Measurements from ENCODE around the gene NAGPA.

DNA sequence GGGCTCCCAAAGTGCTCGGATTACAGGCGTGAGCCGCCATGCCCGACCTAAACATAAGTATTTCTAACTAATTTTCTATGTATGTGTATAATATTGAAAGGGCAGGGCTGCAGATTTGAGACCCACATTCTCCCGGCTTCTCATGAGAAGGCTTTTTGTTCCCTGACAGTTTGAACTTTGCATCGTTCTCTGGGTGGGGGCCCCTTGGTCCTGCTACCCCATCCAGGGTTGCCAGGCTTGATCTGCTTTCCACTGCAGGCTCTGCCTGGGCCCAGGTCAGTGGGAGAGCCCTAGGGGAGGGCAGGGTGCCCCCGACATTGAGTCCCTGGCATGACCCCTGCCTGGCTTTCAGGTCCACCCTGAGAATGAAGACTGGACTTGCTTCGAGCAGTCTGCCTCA is 43.3 kb downstream of the NAGPA start:
- TF ChIP-seq, protein P1, sequence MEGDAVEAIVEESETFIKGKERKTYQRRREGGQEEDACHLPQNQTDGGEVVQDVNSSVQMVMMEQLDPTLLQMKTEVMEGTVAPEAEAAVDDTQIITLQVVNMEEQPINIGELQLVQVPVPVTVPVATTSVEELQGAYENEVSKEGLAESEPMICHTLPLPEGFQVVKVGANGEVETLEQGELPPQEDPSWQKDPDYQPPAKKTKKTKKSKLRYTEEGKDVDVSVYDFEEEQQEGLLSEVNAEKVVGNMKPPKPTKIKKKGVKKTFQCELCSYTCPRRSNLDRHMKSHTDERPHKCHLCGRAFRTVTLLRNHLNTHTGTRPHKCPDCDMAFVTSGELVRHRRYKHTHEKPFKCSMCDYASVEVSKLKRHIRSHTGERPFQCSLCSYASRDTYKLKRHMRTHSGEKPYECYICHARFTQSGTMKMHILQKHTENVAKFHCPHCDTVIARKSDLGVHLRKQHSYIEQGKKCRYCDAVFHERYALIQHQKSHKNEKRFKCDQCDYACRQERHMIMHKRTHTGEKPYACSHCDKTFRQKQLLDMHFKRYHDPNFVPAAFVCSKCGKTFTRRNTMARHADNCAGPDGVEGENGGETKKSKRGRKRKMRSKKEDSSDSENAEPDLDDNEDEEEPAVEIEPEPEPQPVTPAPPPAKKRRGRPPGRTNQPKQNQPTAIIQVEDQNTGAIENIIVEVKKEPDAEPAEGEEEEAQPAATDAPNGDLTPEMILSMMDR (IDR thresholded peaks at IDR 0.05; ENCODE audit: control extremely low read depth in 1 of 3, insufficient read depth in 1 of 3, low read depth in 1 of 3, low read length in 3 of 3) = no peak
- no peak for TF ChIP-seq CHD2 (IDR thresholded peaks at IDR 0.05; ENCODE audit: low read length)
- no peak for TF ChIP-seq HDAC6 (IDR thresholded peaks at IDR 0.05; ENCODE audit: low read depth, low read length)
- TF ChIP-seq, protein P2, sequence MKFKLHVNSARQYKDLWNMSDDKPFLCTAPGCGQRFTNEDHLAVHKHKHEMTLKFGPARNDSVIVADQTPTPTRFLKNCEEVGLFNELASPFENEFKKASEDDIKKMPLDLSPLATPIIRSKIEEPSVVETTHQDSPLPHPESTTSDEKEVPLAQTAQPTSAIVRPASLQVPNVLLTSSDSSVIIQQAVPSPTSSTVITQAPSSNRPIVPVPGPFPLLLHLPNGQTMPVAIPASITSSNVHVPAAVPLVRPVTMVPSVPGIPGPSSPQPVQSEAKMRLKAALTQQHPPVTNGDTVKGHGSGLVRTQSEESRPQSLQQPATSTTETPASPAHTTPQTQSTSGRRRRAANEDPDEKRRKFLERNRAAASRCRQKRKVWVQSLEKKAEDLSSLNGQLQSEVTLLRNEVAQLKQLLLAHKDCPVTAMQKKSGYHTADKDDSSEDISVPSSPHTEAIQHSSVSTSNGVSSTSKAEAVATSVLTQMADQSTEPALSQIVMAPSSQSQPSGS (IDR thresholded peaks at IDR 0.05; ENCODE audit: low read length) = no peak
- no peak for TF ChIP-seq POLR2A (IDR thresholded peaks at IDR 0.05; ENCODE audit: control extremely low read depth in 1 of 2, low read depth in 2 of 2, low read length in 2 of 2)
- TF ChIP-seq CEBPB (IDR thresholded peaks at IDR 0.05; ENCODE audit: low read depth, low read length) = no peak
- TF ChIP-seq TBP (IDR thresholded peaks at IDR 0.05; ENCODE audit: low read depth, low read length) = no peak
- no peak for TF ChIP-seq POLR2AphosphoS5 (IDR thresholded peaks at IDR 0.05; ENCODE audit: low read depth, low read length)
- no peak for TF ChIP-seq SRF (IDR thresholded peaks at IDR 0.05; ENCODE audit: low read depth, low read length)

All from H1 (cell line).